Activated CD4-positive, CD25-positive, alpha-beta regulatory T cell treated with anti-CD3 and anti-CD28 coated beads, Interleukin-2, amount 50 U/mL, for 16 hours (primary cell): ENCODE data around the gene RCOR1.
A peak's percentile ranks its signal among the peaks of the same experiment; 100 is the strongest.
"Not testable (repeated sequence)": the region's sequence is repeated elsewhere in the genome, so short reads cannot be mapped to it uniquely, and the experiment has no call there.

Experiments used
- DNase-seq: peaks from one replicate; pipeline ENCODE4 v3.0.0-alpha.2; 2020; ENCODE audit warnings: low read depth, low spot score

RCOR1 gene

DNA sequence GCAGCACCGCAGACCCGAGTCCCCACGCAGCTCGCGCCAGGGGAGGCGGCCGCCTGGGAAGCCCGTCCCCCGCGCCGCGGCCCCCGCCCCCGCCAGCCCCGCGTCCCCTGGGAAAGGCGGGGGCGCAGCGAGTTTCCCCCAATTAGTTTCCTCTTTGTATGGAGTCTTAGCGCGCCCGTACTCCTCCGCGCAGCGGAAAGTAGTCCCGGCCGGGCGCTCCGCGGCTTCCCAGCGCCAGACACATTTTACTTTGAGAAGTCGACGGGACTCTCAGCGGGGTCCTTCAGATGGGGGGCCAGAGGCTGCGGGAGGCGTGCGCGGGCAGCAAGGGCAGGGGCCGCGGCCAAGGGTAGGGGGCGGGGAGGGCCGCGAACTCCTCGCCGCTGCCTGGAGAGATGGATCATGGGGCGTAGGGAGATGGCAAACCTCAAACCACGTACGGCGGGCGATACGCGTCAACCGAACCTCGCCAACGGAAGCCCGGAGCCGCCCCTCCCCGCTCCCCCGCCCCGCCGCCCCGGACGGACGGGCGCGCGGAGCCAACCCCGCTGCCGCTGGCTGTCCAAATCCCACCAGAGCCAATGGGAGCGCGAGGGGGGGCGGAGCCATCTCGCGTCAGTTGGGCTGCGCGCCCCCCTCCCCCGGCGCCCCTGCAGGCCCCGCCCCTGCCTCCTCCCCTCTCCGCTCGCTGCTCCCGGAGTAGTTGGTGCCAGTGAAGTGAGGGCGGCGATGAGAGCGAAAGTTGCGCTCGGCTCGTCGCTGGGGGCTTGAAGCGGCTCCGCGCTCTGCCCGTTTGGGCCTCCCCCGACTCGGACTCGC is at the start of gene RCOR1:
Gene RCOR1, plus strand, starts transcription at position 706 of the 819 bp plus-strand sequence. CDS start 238 bp downstream, outside the sequence.
- peak; percentile 97 for DNase-seq

DNA sequence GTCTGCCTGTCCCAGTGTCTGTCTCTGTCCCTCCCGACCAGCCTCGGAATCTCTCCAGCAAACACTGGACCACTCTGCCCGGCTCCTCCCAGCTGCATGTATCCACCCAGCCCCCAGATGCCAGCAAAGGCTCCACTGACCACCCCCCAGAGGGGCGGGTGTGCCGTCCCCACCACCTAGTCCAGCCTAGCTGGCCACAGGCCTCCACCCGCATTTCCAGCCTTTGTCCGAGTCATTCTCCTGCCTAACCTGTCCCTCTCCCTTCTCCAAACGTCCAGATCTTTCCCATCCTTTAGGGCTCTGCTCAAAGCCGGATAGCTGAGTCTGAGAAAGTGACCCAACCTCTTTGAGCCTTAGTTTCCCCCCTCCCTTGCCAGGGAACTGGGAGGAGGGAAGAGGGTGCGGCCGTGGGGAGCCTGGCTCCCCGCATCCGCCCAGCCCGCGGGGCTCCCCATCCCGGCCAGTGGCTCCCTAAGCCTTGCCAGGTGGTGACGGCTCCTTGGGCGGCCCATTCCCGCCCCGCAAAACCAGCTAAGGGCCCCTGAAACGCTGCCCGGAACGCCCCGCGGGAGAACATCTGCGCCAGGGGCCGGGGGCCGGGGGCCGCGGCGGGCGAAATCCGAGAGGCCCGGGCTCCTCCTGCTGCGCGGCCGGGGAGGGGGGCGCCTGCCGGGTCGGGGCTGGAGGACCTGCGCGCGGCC is 48.3 kb upstream of the RCOR1 start:
- no peak for DNase-seq

DNA sequence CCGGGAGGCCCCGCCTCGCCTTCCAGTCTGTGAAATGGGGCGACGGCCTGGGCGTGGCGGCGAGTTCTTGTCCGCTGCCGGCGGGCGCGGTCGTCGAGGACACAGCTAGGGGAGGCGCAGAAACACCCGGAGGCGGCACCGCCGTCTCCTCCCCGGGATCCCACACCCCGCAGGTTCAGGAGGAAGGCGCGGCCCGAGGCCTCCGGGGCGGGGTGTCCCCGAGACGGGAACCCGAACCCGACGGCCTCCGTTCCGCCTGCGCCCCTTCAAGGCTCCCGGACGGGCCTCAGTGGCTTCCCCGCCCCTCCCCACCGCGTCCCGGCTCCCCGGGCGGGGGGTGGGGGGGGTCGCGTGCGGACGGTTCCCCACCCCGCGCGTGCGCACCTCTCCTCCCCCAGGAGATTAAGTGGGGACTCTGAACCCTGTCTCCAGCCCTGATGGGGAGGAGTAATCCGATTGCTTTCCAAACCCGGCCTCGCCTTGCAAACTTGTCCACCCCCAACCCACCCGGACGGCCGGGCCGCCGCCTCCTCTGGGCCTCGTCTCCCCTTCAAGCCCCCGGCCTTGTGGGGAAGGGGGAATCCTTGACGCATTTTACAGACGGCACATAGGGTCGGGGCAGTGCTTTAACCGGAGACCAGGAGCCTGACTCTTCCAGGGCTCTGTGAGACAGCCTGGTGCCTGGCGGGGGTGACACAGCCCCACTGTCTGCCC is 47.5 kb upstream of the RCOR1 start:
- DNase-seq, result no peak

DNA sequence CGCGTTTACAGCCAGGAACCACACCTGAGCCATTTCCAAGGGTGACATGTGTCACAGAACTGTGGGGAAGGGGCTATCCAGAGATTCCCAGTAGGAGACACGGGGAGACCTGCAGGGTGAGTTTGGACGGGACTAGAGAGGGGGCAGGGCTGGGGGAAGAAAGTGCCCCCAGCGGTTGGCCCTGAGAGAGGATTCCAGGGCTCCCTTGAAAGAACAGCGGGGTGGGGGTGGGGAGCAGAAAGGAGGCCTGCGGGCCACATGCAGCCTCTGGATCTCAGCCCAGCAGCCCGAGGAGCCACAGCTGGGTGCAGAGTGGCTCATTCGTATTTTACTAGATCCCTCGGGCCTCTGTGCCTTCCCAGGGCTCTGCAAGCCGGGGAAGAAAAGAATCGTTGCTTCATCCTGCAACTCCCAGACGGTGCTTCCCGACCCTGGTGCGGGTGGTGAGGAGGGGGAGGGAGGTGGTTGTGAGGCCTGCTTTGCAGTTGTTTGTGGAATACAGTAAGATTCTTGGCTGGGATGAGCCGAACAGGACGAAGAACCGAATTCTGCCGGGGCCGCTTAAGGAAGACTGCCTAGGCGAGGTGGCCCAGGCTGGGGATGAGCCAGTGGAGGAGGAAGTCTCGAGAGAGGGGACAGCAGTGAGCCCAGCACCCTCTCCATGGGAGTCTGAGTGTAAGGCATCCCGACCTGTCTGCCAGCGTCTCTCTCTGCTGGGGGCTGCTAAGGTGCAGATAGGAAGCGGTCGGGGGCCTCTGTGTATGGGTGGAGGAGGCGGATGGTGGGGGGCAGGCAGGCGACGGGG is 46.8 kb upstream of the RCOR1 start:
- DNase-seq, result no peak

DNA sequence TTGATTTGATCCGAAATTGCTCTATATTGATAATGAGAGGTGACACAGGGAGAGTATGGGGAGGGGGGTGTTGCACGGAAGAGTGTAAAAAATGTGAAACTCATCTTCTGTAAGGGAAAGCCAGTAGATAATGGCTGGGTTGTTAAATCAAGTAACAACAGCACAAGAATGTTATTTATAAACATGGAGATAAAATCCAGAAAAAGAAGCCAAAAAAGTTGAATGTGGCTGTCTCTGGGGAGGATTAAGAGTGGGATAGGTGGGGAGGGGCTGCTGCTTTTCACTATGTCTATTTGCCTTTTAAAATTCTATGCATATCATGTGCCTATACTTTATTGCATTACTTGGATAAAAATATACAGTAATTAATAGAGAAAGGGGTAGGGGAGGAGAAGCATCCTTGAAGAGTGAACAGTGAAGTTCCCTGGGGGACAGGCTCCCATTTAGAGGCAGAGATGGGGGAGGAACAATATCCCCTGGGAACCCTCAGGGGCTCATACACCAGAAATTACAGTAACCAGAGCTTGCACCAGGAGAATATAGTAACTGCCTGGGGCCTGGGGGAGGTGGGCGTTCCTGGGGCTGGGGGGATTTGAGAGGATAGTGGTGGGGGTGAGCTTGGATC is 43.7 kb upstream of the RCOR1 start:
- no peak for DNase-seq

DNA sequence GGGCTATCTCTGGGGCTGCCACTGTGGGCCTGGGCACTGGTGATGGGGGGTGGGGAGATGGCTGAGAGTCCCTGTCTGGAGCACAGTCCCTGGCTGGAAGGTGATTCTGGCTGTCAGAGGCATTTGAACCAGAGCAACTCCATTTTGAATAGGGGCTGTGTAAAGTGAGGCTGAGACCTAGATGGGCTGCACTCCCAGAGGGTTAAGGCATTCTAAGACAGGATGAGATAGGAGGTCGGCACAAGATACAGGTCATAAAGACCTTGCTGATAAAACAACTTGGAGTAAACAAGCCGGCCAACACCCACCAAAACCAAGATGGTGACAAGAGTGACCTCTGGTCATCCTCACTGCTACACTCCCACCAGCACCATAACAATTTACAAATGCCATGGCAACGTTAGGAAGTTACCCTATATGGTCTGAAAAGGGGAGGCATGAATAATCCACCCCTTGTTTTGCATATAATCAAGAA is 41.5 kb upstream of the RCOR1 start:
- DNase-seq, result not testable (repeated sequence)

- no peak for DNase-seq
Measured at GRCh38 chr14:102551995-102552705, 40.3 kb upstream of the RCOR1 start.

DNA sequence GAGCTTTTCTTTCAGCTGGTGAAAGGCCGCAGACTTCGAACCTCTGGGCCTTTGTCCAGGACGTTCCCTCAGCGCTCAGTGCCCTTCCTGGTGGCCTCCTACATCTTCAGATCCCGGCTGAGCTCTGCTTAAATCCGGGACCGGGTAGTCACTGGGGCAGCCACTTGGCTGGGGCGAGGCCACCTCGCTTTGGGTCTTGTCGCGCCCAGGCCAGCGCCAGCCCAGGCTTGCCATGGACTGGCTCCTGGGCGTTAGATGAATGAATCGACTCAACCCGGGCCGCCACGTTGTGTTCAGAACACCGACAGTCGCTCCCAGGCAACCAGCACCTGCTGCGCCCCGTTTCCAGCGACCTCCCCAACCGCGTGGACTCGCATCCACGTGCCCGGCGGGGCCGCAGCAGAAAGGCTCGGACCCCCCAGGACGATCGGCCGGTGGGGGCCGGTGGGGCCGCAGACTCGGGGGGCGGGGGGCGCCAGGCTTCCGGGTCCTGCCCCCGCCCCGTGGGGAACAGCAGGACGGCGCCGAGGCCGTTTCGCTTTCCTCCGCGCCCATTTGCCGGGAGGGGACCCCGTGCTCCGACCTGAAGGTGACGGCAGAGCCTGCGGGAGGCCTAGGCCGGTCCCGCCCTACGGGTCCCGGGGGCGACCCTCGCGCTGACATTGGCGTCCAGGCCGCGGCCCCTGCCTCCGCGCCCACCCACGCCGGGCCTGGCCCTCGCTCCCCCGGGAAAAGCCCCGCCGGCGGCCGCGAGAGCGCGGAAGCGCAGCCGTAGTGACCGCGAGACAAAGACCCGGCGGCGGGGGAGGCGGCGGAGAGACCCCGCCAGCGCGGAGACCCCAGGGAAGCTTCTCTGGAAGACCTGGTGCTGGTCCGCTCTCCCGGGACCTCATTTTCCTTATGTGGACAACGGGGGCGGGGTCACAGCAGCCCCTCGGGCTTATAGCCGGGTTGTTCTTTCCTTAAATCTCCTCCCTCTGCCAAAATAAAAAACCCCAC is 37.3 kb upstream of the RCOR1 start:
- DNase-seq, result peak; percentile 15

DNA sequence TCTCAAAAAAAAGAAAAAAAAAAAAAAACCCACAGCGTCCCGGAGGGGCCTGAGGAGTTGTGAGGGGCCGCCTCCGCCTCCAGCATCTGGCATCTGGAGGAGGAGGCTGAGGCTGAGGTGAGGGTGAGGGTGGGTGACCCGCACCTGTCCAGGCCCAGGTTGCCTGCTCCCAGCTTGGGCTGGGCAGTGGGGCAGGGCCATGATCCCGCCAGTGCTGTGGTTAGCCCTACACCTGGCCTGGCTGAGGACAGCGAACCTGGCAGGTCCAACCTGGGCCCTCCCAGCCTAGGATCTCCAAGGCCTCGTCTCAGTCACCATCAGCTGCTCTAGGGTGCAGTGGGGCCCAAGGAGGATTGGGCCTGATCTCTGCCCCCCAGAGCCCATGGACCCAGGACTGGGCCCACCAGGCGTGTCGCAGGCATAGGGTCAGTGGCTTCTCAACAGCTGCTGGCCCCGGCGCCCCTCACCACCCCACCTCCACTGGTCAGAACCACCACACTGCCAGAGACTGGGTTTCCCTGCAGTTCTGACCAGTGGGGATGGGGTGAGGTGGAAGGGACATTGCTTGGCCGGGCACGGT is 36.3 kb upstream of the RCOR1 start:
- no peak for DNase-seq

DNA sequence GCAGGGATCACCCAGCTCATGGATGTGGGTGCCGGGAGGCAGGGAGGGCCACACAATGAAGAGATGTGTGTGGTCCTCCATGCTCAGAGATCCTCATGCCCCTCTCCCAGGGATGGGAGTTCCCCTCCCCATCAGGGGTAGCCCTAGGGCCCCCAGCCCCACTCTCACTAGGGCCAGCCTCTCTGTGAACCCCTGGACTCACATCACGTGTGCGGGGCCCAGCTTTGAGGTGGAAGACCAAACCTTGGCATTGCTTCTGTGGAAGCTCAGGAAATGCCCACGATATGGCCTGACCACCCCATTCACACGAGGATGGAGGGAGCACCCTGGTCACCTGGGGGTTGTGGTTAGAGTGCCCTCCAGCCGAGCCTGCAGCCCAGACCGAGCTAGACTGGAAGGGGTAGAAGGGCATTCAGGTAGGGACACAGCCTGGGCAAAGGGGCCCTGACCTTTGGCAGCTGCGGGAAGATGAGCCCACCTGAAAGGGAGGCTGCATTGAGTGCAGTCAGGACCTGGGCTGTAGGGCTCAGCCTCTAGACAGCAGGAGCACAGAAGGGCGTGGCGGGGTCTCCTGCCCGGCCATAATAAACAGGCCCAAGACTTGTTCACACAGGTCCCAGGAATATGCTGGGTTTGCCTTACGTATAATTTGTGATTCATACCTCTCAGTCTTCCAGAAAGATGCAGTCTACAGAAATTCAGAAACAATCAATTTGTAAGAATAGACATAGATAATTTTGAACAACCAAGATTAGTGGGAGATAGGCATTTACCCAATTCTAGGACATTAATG is 34.8 kb upstream of the RCOR1 start:
- no peak for DNase-seq

DNA sequence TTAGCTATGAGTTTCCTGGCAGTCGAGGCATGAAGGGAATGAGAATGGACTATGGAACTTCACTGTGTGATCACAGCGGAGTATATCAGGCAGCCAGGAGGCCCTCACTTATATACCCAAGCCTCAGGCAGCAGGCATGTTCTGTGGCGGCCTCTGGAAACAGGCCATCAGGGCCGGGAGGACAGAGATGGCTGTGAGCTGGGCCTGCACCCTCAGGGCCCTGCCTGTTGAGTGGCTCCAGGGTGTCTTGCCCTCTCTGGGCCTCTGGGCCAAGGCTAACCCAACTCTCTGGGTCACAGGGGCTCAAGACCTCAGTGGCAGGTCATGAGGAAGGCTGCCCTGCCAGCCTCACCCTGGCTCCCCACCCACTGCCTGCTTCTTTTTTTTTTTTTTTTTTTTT is 33.9 kb upstream of the RCOR1 start:
- no peak for DNase-seq

GRCh38 chr14:102560458-102561261 is 31.8 kb upstream of the RCOR1 start:
- no peak for DNase-seq

- no peak for DNase-seq
Measured at GRCh38 chr14:102565331-102565887, 27.0 kb upstream of the RCOR1 start.

DNA sequence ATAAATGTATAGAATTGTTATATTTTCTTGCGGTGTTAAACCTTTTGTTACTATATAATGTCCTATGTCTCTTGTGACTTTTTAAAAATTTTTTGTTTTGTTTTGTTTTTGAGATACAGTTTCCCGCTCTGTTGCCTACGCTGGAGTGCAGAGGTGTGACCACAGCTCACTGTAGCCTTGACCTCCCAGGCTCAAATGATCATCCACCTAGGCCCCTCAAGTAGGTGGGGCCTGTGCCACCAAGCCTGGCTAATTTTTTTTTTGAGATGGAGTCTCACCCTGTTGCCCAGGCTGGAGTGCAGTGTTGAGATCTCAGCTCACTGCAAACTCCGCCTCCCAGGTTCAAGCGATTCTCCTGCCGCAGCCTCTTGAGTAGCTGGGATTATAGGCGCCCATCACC is 26.5 kb upstream of the RCOR1 start:
- DNase-seq, result no peak

DNA sequence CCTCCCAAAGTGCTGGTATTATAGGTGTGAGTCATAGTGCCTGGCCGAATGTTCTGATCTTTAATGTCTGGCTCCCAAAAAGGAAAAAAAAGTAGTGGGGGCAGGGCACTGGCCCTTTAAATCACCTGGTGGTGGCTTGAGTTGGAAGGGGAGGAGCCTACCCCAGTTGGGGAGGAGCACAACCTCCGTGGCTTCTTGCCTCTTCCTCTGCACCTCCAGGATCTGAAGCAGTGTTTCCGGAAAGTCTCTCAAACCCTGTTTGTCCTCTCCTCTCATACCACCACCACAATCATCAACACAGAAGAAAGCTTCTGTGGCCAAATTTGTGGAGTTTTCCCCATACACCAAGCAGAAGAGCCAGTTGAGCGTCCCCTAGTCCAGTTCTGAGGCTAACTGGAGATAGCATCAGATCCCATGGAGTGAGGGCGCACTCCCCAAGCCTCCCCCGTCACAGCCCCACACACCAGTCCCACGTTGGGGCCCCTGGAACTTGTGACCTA is 24.3 kb upstream of the RCOR1 start:
- no peak for DNase-seq

- no peak for DNase-seq
Measured at GRCh38 chr14:102570334-102570995, 22.0 kb upstream of the RCOR1 start.
